ENCODE measurements around the gene POU6F1. TPM values are rescaled to one million over a fixed set of nuclear protein-coding genes. Genes with fewer than 3 reads are reported as not detected.

POU6F1 gene
- total and polyA plus RNA-seq, 4 donors: 0.33 to 2.8 (median 1.6) TPM

DNA sequence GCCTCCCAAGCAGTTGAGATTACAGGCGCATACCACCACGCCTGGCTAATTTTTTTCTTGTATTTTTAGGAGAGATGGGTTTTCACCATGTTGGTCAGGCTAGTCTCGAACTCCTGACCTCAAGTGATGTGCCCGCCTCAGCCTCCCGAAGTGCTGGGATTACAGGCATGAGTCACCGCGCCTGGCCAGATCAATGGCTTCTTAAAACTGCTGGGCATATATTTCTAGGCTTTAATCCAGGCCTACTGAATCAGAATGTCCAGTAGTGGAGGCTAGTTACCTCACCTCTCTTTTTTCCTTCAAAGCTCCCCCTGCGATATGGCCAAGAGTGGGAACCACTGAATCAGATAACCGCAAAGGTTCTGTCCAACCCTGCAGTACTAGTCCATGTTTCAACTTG lies 17.1 kb downstream of the POU6F1 start:
- no peak for DNase-seq (ENCODE audit: low spot score)
- Histone ChIP-seq H3K9ac (ENCODE audit: low read depth in 1 of 2, low read length in 2 of 2) (no peak overlapping the region), H3K27me3 (ENCODE audit: control insufficient read depth in 4 of 4, insufficient read depth in 4 of 4, low read length in 3 of 4) (no peaks in the 10 kb centered on the region), H3K36me3 (ENCODE audit: control insufficient read depth in 4 of 4, insufficient read depth in 3 of 4, low read depth in 1 of 4, low read length in 3 of 4) (no peaks in the 10 kb centered on the region), H3K9me3 (ENCODE audit: control insufficient read depth in 4 of 4, low read length in 3 of 4) (no peaks in the 10 kb centered on the region), H3K4me1 (ENCODE audit: control insufficient read depth in 4 of 4, insufficient read depth in 4 of 4, low read length in 3 of 4) (peaks cover 0 to 2% (median 0%) of the 10 kb centered on the region in 4 donors), H3K4me3 (ENCODE audit: low read depth in 1 of 3, low read length in 3 of 3) (no peak overlapping the region), H3K27ac (ENCODE audit: low read depth in 1 of 2, low read length in 2 of 2) (no peak overlapping the region)
- WGBS: 97% methylated on average over 9 of the region's 9 CpGs
- TF ChIP-seq, protein P1, sequence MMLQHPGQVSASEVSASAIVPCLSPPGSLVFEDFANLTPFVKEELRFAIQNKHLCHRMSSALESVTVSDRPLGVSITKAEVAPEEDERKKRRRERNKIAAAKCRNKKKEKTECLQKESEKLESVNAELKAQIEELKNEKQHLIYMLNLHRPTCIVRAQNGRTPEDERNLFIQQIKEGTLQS (IDR thresholded peaks at IDR 0.05): no peak
- TF ChIP-seq TAF1 (conservative IDR thresholded peaks at IDR 0.05): no peak
- no peak for TF ChIP-seq FOXA1 (IDR thresholded peaks at IDR 0.05)
- TF ChIP-seq YY1 (IDR thresholded peaks at IDR 0.05): no peak
- no peak for TF ChIP-seq GABPA (IDR thresholded peaks at IDR 0.05 in 1 of 2, conservative IDR thresholded peaks at IDR 0.05 in 1 of 2)
- TF ChIP-seq HNF4A (conservative IDR thresholded peaks at IDR 0.05): no peak

DNA sequence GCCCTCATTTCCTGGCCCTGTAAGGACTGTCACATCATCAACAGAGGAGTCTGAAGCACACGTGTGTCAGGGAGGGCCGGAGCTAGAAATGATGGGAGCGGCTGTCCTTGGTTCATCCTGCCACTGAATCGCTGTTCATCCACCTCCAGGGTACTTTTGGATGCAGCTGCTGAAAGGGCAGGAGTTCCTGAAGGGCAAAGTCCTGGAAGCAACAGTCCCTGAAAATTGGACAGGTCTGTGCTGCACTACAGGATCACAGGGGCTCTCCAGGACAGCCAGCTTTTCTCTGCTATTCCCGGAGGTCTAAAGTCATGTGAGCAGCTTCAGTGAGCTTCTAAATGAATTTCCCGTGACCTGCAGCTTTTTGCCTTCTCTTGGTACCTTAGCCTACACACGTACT lies 17.7 kb downstream of the POU6F1 start:
- H3K27me3 ChIP-seq (ENCODE audit: control insufficient read depth in 4 of 4, insufficient read depth in 4 of 4, low read length in 3 of 4): no peaks in the 10 kb centered on the region
- TF ChIP-seq FOXA1 (IDR thresholded peaks at IDR 0.05) (no peak), HNF4A (conservative IDR thresholded peaks at IDR 0.05) (peak; percentile 36 to 60)
- no peak overlapping the region for H3K4me3 ChIP-seq (ENCODE audit: low read depth in 1 of 3, low read length in 3 of 3)
- H3K9me3 ChIP-seq (ENCODE audit: control insufficient read depth in 4 of 4, low read length in 3 of 4): no peaks in the 10 kb centered on the region
- H3K4me1 ChIP-seq (ENCODE audit: control insufficient read depth in 4 of 4, insufficient read depth in 4 of 4, low read length in 3 of 4): peaks cover 0 to 2% (median 0%) of the 10 kb centered on the region in 4 donors
- no peak overlapping the region for H3K27ac ChIP-seq (ENCODE audit: low read depth in 1 of 2, low read length in 2 of 2)
- no peak overlapping the region for H3K9ac ChIP-seq (ENCODE audit: low read depth in 1 of 2, low read length in 2 of 2)
- H3K36me3 ChIP-seq (ENCODE audit: control insufficient read depth in 4 of 4, insufficient read depth in 3 of 4, low read depth in 1 of 4, low read length in 3 of 4): no peaks in the 10 kb centered on the region
- WGBS: 77% methylated on average over 7 of the region's 7 CpGs
- DNase-seq (ENCODE audit: low spot score): no peak

DNA sequence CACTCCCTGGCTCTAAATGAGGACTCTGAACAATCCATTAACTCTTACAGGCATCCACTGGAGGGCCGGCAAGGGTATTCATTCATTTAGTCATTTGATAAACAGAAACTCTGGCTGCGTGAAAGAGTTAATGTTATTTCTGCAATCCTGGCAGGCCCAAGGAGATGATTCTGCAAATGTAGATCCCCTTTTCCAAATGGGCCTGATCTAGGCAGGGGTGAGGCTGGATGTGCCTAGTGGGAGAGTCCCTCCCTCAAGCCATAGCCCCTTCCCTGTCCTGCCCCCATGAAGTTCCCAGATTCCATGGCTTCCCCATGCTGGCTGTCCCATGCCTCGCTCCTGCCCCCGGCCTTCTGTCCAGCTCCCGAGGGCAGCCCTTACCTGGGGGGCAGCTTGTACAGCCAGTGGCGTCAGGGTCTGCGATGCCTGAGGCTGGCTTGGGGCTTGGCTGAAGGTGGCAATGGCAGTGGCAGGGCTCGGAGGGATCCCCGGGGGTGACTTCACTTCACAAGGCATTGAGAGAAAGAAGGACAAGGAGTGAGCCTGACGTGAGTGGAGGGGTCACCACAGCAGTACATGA lies 18.4 kb downstream of the POU6F1 start:
- Histone ChIP-seq H3K9me3 (ENCODE audit: control insufficient read depth in 4 of 4, low read length in 3 of 4) (no peaks in the 10 kb centered on the region), H3K36me3 (ENCODE audit: control insufficient read depth in 4 of 4, insufficient read depth in 3 of 4, low read depth in 1 of 4, low read length in 3 of 4) (no peaks in the 10 kb centered on the region), H3K4me1 (ENCODE audit: control insufficient read depth in 4 of 4, insufficient read depth in 4 of 4, low read length in 3 of 4) (peaks cover 0 to 2% (median 0%) of the 10 kb centered on the region in 4 donors), H3K27ac (ENCODE audit: low read depth in 1 of 2, low read length in 2 of 2) (no peak overlapping the region), H3K9ac (ENCODE audit: low read depth in 1 of 2, low read length in 2 of 2) (no peak overlapping the region), H3K4me3 (ENCODE audit: low read depth in 1 of 3, low read length in 3 of 3) (no peak overlapping the region), H3K27me3 (ENCODE audit: control insufficient read depth in 4 of 4, insufficient read depth in 4 of 4, low read length in 3 of 4) (no peaks in the 10 kb centered on the region)
- no peak for DNase-seq (ENCODE audit: low spot score)
- 94% methylated on average over 10 of the region's 10 CpGs for WGBS
- no peak for TF ChIP-seq RXRA (IDR thresholded peaks at IDR 0.05)
- no peak for TF ChIP-seq GABPA (IDR thresholded peaks at IDR 0.05 in 1 of 2, conservative IDR thresholded peaks at IDR 0.05 in 1 of 2)
- TF ChIP-seq JUND (IDR thresholded peaks at IDR 0.05): no peak
- no peak for TF ChIP-seq NR2F2 (IDR thresholded peaks at IDR 0.05)
- no peak for TF ChIP-seq YY1 (IDR thresholded peaks at IDR 0.05)
- TF ChIP-seq, protein P2, sequence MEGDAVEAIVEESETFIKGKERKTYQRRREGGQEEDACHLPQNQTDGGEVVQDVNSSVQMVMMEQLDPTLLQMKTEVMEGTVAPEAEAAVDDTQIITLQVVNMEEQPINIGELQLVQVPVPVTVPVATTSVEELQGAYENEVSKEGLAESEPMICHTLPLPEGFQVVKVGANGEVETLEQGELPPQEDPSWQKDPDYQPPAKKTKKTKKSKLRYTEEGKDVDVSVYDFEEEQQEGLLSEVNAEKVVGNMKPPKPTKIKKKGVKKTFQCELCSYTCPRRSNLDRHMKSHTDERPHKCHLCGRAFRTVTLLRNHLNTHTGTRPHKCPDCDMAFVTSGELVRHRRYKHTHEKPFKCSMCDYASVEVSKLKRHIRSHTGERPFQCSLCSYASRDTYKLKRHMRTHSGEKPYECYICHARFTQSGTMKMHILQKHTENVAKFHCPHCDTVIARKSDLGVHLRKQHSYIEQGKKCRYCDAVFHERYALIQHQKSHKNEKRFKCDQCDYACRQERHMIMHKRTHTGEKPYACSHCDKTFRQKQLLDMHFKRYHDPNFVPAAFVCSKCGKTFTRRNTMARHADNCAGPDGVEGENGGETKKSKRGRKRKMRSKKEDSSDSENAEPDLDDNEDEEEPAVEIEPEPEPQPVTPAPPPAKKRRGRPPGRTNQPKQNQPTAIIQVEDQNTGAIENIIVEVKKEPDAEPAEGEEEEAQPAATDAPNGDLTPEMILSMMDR (IDR thresholded peaks at IDR 0.05; ENCODE audit: low read depth, low read length, missing input control): no peak
- no peak for TF ChIP-seq RAD21 (IDR thresholded peaks at IDR 0.05)
- no peak for TF ChIP-seq FOXA2 (IDR thresholded peaks at IDR 0.05)
- TF ChIP-seq, protein P3, sequence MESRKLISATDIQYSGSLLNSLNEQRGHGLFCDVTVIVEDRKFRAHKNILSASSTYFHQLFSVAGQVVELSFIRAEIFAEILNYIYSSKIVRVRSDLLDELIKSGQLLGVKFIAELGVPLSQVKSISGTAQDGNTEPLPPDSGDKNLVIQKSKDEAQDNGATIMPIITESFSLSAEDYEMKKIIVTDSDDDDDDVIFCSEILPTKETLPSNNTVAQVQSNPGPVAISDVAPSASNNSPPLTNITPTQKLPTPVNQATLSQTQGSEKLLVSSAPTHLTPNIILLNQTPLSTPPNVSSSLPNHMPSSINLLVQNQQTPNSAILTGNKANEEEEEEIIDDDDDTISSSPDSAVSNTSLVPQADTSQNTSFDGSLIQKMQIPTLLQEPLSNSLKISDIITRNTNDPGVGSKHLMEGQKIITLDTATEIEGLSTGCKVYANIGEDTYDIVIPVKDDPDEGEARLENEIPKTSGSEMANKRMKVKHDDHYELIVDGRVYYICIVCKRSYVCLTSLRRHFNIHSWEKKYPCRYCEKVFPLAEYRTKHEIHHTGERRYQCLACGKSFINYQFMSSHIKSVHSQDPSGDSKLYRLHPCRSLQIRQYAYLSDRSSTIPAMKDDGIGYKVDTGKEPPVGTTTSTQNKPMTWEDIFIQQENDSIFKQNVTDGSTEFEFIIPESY (IDR thresholded peaks at IDR 0.05): no peak
- no peak for TF ChIP-seq SP1 (IDR thresholded peaks at IDR 0.05)
- no peak for TF ChIP-seq HNF4A (conservative IDR thresholded peaks at IDR 0.05)
- no peak for TF ChIP-seq TAF1 (conservative IDR thresholded peaks at IDR 0.05)
- no peak for TF ChIP-seq HNF4G (IDR thresholded peaks at IDR 0.05)
- TF ChIP-seq, protein P4, sequence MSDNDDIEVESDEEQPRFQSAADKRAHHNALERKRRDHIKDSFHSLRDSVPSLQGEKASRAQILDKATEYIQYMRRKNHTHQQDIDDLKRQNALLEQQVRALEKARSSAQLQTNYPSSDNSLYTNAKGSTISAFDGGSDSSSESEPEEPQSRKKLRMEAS (IDR thresholded peaks at IDR 0.05): no peak
- TF ChIP-seq, protein P1 (IDR thresholded peaks at IDR 0.05): no peak
- no peak for TF ChIP-seq EGR1 (IDR thresholded peaks at IDR 0.05; ENCODE audit: low read depth in 2 of 2)
